ENCODE results near the gene GPR34.
"Not testable (repeated sequence)": the region's sequence is repeated elsewhere in the genome, so short reads cannot be mapped to it uniquely, and the experiment has no call there.

Gene GPR34

GRCh38 chrX:41664908-41665307 lies 23.9 kb upstream of the GPR34 start:
- H3K4me3 ChIP-seq (ENCODE audit: low read length), result no peak overlapping the region
- no peak for DNase-seq (ENCODE audit: low read depth)
- TF ChIP-seq CTCF (conservative IDR thresholded peaks at IDR 0.05; ENCODE audit: low read depth, low read length), result no peak

GRCh38 chrX:41665686-41666085 lies 23.1 kb upstream of the GPR34 start:
- DNase-seq (ENCODE audit: low read depth), result no peak
- H3K4me3 ChIP-seq (ENCODE audit: low read length), result no peak overlapping the region
- TF ChIP-seq CTCF (conservative IDR thresholded peaks at IDR 0.05; ENCODE audit: low read depth, low read length), result no peak

GRCh38 chrX:41666251-41666650 lies 22.5 kb upstream of the GPR34 start:
- no peak for DNase-seq (ENCODE audit: low read depth)

GRCh38 chrX:41667631-41668030 lies 21.1 kb upstream of the GPR34 start:
- no peak for TF ChIP-seq CTCF (conservative IDR thresholded peaks at IDR 0.05; ENCODE audit: low read depth, low read length)
- DNase-seq (ENCODE audit: low read depth), result no peak
- no peak overlapping the region for H3K4me3 ChIP-seq (ENCODE audit: low read length)

More at GRCh38 chrX:41666251-41666650, 22.5 kb upstream of the GPR34 start:
- no peak for TF ChIP-seq CTCF (conservative IDR thresholded peaks at IDR 0.05; ENCODE audit: low read depth, low read length)
- H3K4me3 ChIP-seq (ENCODE audit: low read length), result no peak overlapping the region

- TF ChIP-seq CTCF (conservative IDR thresholded peaks at IDR 0.05; ENCODE audit: low read depth, low read length), result no peak
- H3K4me3 ChIP-seq (ENCODE audit: low read length), result no peak overlapping the region
- no peak for DNase-seq (ENCODE audit: low read depth)
Observed at GRCh38 chrX:41670112-41670511, 18.7 kb upstream of the GPR34 start.

GRCh38 chrX:41671082-41671481 lies 17.7 kb upstream of the GPR34 start:
- no peak for TF ChIP-seq CTCF (conservative IDR thresholded peaks at IDR 0.05; ENCODE audit: low read depth, low read length)
- DNase-seq (ENCODE audit: low read depth), result no peak
- no peak overlapping the region for H3K4me3 ChIP-seq (ENCODE audit: low read length)

- no peak overlapping the region for H3K4me3 ChIP-seq (ENCODE audit: low read length)
- DNase-seq (ENCODE audit: low read depth), result no peak
- TF ChIP-seq CTCF (conservative IDR thresholded peaks at IDR 0.05; ENCODE audit: low read depth, low read length), result no peak
Observed at GRCh38 chrX:41672643-41673042, 16.1 kb upstream of the GPR34 start.

- not testable (repeated sequence) for H3K4me3 ChIP-seq (ENCODE audit: low read length)
Observed at GRCh38 chrX:41676361-41676760, 12.4 kb upstream of the GPR34 start.

More at GRCh38 chrX:41676361-41676760, 12.4 kb upstream of the GPR34 start:
- DNase-seq (ENCODE audit: low read depth), result not testable (repeated sequence)

Measured in retinal pigment epithelial cell (primary cell).